GM12891 (cell line): ENCODE data around the gene PYGL.

Experiments used
- POLR2A ChIP-seq: IDR thresholded peaks from 2 replicates; pipeline ENCODE4 v1.6.1; 2011; ENCODE audit warnings: low read depth, low read length, control low read depth
- POLR2AphosphoS5 ChIP-seq: IDR thresholded peaks from 2 replicates; pipeline ENCODE4 v1.6.1; 2011; ENCODE audit warnings: low read depth, low read length, control low read depth
- POU2F2 ChIP-seq: IDR thresholded peaks from 2 replicates; pipeline ENCODE4 v1.6.1; 2011; ENCODE audit warnings: low read depth, mild to moderate bottlenecking, control low read depth, low read length, moderate library complexity
- SPI1 ChIP-seq: IDR thresholded peaks from 2 replicates; pipeline ENCODE4 v1.6.1; 2011; ENCODE audit warnings: low read depth, low read length, control low read depth
- TAF1 ChIP-seq: IDR thresholded peaks from 2 replicates; pipeline ENCODE4 v1.6.1; 2011; ENCODE audit warnings: low read depth, low read length, control low read depth

- TF ChIP-seq POLR2AphosphoS5 (no peak), TAF1 (no peak), POLR2A (no peak), SPI1 (no peak), POU2F2 (no peak)
These were observed 87.6 kb downstream of the PYGL start for GRCh38 chr14:50856660-50857059.
